RPMI7951 (cell line): ENCODE measurements around the gene BABAM2. TPM values are rescaled to one million over a fixed set of nuclear protein-coding genes. Genes with fewer than 3 reads are reported as not detected.
A peak's percentile ranks its signal among the peaks of the same experiment; 100 is the strongest.
"Not testable (repeated sequence)": the region's sequence is repeated elsewhere in the genome, so short reads cannot be mapped to it uniquely, and the experiment has no call there.

Experiments
- DNase-seq: peaks from one replicate; pipeline ENCODE4 v3.0.0-alpha.2; 2012; ENCODE audit warnings: low read depth
- total RNA-seq: library from RNA; depleted of rRNA; stranded (reverse); fragments of >200 nt; shearing (Covaris generic); gene quantifications from 2 replicates; pipeline ENCODE4 v1.2.3, GENCODE V29; 2014

Gene BABAM2
- total RNA-seq, 1 experiment from 2014 or later, result 54.7 TPM

DNA sequence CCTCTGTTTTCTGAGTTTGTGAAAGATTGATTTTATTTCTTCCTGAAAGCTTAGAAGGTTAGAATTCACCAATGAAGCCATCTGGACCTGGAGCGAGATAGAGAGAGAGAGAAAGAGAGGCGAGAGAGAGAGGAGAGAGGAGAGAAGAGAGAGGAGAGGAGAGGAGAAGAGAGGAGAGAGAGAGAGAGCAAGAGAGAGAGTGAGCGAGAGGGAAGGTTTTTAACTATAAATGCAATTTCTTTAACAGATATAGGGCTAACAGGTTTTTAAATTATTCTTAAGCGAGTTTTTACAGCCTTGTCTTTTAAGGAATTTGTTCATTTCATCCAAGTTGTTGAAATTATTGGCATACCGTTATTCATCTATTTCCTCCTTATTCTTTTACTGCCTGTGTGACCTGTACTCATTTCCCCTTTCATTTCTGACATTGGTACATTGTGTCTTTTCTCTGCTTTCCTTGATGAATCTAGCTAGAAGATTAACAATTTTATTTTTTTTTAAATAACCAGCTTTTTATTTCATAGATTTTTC lies 56.1 kb downstream of the BABAM2 start:
- no peak for DNase-seq

GRCh38 chr2:27952070-27952469 lies 61.5 kb downstream of the BABAM2 start:
- DNase-seq, result no peak

DNA sequence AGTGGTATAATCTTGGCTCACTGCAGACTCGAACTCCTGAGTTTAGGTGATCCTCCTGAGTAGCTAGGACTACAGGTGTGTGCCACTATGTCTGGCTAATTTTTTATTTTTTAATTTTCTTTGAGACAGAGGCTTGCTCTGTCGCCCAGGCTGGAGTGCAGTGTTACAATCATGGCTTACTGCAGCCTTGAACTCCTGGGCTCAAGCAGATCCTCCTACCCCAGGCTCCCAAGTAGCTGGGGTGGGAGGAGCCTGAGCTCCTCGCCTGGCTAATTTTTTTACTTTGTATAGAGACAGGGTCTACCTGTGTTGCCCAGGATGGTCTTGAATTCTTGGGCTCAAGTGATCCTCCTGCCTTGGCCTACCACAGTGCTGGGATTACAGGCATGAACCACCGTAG lies 62.5 kb downstream of the BABAM2 start:
- no peak for DNase-seq

- peak; percentile 62 for DNase-seq
These were observed 63.7 kb downstream of the BABAM2 start for GRCh38 chr2:27954221-27954673.

DNA sequence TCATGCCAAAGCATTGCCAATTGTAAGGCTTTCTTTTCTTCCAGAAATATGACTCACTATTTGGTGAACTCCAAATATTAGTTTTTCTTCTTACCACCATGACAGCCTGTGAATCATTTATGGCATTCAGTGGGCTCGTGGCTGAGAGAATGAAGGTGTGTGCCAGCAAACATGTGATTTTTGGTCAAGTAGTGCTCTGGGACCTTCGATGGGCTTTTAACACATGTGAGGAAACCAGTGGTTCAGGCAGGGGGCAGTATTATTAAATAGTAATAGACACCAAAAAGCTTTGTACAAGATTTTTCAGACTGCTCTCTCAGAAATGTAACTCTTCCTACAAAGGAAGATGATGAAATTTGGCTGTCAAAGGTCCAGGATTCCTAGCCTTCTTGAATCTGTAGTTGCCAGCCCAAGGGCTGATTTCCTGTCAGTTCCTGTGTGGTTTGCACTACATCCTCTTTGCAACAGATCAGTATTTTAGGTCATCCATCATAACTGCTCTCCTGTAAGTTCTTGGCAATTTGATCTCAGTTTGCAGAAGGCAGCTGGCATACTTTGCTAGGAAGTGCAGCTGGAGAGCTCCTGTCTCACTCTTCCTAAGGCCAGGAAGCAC lies 64.3 kb downstream of the BABAM2 start:
- peak; percentile 100 for DNase-seq

- no peak for DNase-seq
These were observed 65.0 kb downstream of the BABAM2 start for GRCh38 chr2:27955384-27956161.

DNA sequence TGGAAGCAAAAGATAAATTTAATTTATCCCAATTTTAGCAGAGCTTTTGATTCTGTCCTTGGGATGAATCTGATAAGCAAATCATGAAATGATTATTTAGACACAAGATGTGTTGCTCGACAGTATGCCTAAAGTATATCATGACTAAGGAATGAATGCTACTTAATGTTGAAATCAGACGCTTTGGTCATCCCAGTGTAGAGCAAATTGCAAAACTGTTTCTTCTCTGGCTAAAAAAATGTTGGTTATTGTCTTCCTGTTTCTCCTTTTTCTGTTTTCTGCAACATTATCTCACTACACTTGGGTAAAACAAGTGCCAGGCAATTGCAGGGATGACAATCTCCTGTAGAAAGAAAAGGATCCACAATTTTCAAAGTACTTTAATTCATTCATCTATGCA lies 66.4 kb downstream of the BABAM2 start:
- peak; percentile 57 for DNase-seq

DNA sequence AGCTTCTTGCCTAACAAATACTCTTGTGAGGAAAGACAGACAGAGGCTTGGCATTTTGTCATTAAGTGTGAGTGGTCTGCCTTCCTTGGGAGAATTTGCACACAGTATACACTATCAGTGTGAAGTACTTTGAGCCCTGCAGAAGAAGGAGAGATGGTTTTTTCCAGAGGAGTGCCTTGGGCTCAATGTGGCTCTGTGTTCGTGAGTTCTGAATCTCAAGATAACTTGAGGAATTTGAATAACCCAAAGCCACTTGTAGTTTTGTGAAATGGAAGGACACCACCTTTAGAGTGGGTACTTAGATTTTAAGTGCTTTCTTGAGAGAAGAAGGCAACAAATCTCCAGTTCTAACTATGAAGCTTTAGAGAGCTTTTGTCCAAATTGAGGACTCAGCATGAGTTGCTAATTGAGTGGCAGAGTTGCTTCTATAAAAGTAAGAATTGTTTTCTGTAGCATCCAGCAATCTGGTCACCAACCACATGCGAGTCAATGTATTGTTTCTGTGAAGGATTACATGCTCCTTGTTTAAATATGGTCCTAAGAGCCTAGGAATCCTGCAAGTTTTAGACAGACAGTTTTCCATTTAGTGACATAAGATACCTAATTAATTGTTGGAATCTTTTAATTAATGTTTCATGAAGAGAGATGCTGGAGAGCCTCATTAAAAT lies 68.3 kb downstream of the BABAM2 start:
- DNase-seq, result no peak

DNA sequence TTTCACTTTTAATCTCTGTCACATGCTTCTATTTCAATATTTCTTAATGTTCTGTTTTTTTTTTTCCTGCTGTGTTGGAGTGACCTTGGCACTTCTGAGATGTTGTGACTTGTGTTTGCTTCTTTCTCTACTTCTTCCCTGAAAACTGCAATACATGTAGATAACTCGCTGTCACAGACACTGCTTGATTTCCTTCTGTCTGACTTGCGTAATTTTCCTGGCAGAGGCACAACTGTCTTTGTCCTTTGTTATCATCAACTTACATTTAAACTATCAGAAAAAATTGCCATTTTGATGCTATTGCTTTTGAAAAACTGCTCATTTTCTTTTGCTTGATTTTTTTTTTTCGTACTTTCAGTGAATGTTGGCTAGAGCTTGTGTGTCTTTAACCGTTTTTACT lies 69.0 kb downstream of the BABAM2 start:
- DNase-seq, result peak; percentile 84

GRCh38 chr2:27960237-27960912 lies 69.8 kb downstream of the BABAM2 start:
- DNase-seq, result peak; percentile 96

DNA sequence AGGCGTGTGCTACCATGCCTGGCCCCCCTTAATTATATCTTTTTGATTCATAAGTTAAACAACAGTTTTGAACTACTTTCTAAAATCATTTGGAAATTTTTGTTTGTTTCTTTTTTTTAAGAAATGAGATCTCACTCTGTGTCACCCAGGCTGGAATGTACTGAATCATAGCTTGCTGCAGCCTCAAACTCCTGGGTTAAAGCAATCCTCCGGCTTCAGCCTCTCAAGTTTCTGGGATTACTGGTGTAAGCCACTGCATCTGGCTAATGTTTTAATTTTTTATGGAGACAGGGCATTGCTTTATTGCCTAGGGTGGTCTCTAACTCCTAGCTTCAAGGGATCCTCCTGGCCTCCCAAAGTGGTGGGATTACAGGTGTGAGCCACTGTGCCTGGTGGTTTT lies 71.5 kb downstream of the BABAM2 start:
- DNase-seq, result peak; percentile 63

GRCh38 chr2:27963472-27963871 lies 72.9 kb downstream of the BABAM2 start:
- no peak for DNase-seq

GRCh38 chr2:27964067-27964466 lies 73.5 kb downstream of the BABAM2 start:
- no peak for DNase-seq

DNA sequence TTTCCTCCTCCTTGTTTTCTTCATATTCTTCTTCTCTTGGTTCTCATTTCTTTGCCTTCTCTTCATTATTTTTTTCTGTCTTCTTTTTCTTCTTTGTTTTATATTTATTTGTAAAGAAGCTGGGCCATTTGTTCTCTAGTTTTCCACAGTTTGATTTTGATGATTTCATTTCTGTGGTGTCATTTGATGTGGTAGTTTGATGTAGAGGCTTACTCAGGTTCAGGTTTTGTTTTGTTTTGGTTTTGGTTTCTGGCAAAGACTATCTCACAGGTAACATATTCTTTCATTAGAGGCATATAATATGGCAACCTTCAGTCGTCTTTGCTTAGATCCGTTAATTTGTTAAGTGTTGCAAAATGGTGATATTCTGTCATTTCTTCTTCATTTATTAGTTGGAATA lies 75.3 kb downstream of the BABAM2 start:
- no peak for DNase-seq

DNA sequence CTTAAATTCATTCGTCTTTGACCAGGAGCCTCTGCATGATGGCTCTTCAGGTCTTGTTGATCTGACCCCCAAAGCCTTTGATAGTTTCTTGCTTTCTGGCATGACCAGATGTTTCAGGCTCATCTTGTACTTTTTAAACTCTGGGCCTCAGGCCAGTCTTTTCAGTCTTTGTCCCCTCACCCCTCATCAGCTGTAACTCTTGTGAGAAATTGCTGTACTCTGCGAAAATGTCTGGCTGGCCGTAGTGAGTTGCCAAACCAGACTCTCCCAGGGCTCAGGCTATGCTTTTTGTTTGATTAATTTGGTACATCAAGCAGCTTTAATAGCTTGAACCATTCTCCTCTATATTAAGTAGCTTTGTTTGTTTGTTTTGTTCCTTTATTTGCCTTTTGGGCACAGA lies 75.9 kb downstream of the BABAM2 start:
- DNase-seq, result peak; percentile 85

GRCh38 chr2:27967076-27967475 lies 76.5 kb downstream of the BABAM2 start:
- peak; percentile 50 for DNase-seq

DNA sequence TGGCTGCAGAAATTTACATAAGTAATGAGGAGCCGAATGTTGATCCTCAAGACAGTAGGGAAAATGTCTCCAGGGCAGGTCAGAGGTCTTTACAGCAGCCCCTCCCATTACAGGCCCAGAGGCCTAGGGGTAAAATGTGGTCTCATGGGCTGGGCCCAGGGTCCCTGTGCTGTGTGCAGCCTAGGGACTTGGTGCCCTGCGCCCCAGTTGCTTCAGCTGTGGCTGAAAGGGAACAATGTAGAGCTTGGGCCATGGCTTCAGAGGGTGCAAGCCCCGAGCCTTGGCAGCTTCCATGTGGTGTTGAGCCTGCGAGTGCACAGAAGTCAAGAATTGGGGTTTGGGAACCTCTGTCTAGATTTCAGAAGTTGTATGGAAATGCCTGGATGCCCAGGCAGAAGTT lies 77.5 kb downstream of the BABAM2 start:
- not testable (repeated sequence) for DNase-seq

GRCh38 chr2:27968957-27969356 lies 78.4 kb downstream of the BABAM2 start:
- DNase-seq, result not testable (repeated sequence)

GRCh38 chr2:27972311-27972710 lies 81.8 kb downstream of the BABAM2 start:
- no peak for DNase-seq

- peak; percentile 77 for DNase-seq
These were observed 83.1 kb downstream of the BABAM2 start for GRCh38 chr2:27973592-27973991.

GRCh38 chr2:27976308-27976707 lies 85.8 kb downstream of the BABAM2 start:
- DNase-seq, result no peak

GRCh38 chr2:27977731-27978312 lies 87.3 kb downstream of the BABAM2 start:
- DNase-seq, result peak; percentile 98
